Hepatocyte (in vitro differentiated cells): ENCODE results near the gene RTL9. TPM values are rescaled to one million over a fixed set of nuclear protein-coding genes. Genes with fewer than 3 reads are reported as not detected.

Experiments
- DNase-seq: peaks from one replicate; pipeline ENCODE4 v3.0.0-alpha.2; 2016; ENCODE audit warnings: low spot score
- H2AFZ ChIP-seq: fragments of 200-600 bp; sonication (generic); 2 replicates; pipeline ENCODE4 v1.6.0; 2016; ENCODE audit warnings: antibody characterized with exemption, mild to moderate bottlenecking
- H3K27ac ChIP-seq: fragments of 200-600 bp; sonication (generic); 2 replicates; pipeline ENCODE4 v1.5.1; 2016; ENCODE audit warnings: mild to moderate bottlenecking
- H3K27me3 ChIP-seq: fragments of 200-600 bp; sonication (generic); 2 replicates; pipeline ENCODE4 v1.6.1; 2016
- H3K36me3 ChIP-seq: fragments of 200-600 bp; sonication (generic); replicated peaks from 2 replicates; pipeline ENCODE4 v1.5.1; 2016; ENCODE audit warnings: low read depth; ENCODE audit not compliant: insufficient read depth
- H3K4me1 ChIP-seq: fragments of 200-600 bp; sonication (generic); 2 replicates; pipeline ENCODE4 v1.5.1; 2016; ENCODE audit warnings: mild to moderate bottlenecking, moderate library complexity; ENCODE audit not compliant: insufficient read depth
- H3K4me2 ChIP-seq: fragments of 200-600 bp; sonication (generic); 2 replicates; pipeline ENCODE4 v1.6.0; 2016
- H3K4me3 ChIP-seq: fragments of 200-600 bp; sonication (generic); 2 replicates; pipeline ENCODE4 v1.5.1; 2016; ENCODE audit warnings: mild to moderate bottlenecking
- H3K79me2 ChIP-seq: fragments of 200-600 bp; sonication (generic); 2 replicates; pipeline ENCODE4 v1.6.0; 2017; ENCODE audit warnings: mild to moderate bottlenecking
- H3K9me2 ChIP-seq: fragments of 200-600 bp; sonication (generic); replicated peaks from 2 replicates; pipeline ENCODE4 v1.6.0; 2017; ENCODE audit warnings: mild to moderate bottlenecking; ENCODE audit not compliant: insufficient read depth
- H3K9me3 ChIP-seq: fragments of 200-600 bp; sonication (generic); 2 replicates; pipeline ENCODE4 v1.5.1; 2016; ENCODE audit warnings: low read depth, mild to moderate bottlenecking
- H4K20me1 ChIP-seq: fragments of 200-600 bp; sonication (generic); 2 replicates; pipeline ENCODE4 v1.6.0; 2016; ENCODE audit warnings: mild to moderate bottlenecking; ENCODE audit not compliant: insufficient read depth, poor library complexity, severe bottlenecking
- CTCF ChIP-seq: fragments of 200-600 bp; sonication (generic); IDR thresholded peaks from 2 replicates; pipeline ENCODE4 v1.5.1; 2016; ENCODE audit warnings: antibody characterized with exemption, mild to moderate bottlenecking; ENCODE audit not compliant: poor library complexity
- EZH2 ChIP-seq: fragments of 200-600 bp; sonication (generic); IDR thresholded peaks from 2 replicates; pipeline ENCODE4 v1.6.1; 2016; ENCODE audit warnings: antibody characterized with exemption, mild to moderate bottlenecking, borderline replicate concordance
- EZH2phosphoT487 ChIP-seq: fragments of 200-600 bp; sonication (generic); IDR thresholded peaks from one replicate; pipeline ENCODE4 v1.6.1; 2018; ENCODE audit warnings: antibody characterized with exemption, mild to moderate bottlenecking, low read depth, moderate library complexity; ENCODE audit not compliant: unreplicated experiment, severe bottlenecking
- WGBS: methylation state at CpG from one replicate; pipeline ENCODE4 v1.1.6; 2016; ENCODE audit warnings: low lambda C conversion rate; ENCODE audit errors: missing lambda C conversion rate; 5-methylcytosine and 5-hydroxymethylcytosine counted together
- polyA plus RNA-seq: library from polyadenylated mRNA; unstranded; fragments of >200 nt; fragmentation: Nextera tagmentation; extraction: Ambion mirVana; gene quantifications from 2 replicates; pipeline ENCODE4 v1.2.1, GENCODE V29; 2016
- total RNA-seq: library from RNA; depleted of rRNA; stranded (reverse); fragments of >200 nt; gene quantifications from 2 replicates; pipeline ENCODE4 v1.2.3, GENCODE V29; 2014

Gene RTL9
- total and polyA plus RNA-seq, 2 experiments from 2014 or later = 0.65 to 2.9 TPM

- Histone ChIP-seq H3K79me2 (no peaks in the 10 kb centered on the region), H4K20me1 (no peaks in the 10 kb centered on the region), H3K9me3 (no peaks in the 10 kb centered on the region), H3K27me3 (no peaks in the 10 kb centered on the region), H3K4me3 (no peak overlapping the region), H3K4me1 (no peaks in the 10 kb centered on the region), H3K27ac (no peak overlapping the region), H2AFZ (no peak overlapping the region), H3K9me2 (no peaks in the 10 kb centered on the region), H3K36me3 (no peaks in the 10 kb centered on the region), H3K4me2 (no peak overlapping the region)
- DNase-seq = no peak
- TF ChIP-seq EZH2 = no peak
- no peak for TF ChIP-seq CTCF
- TF ChIP-seq EZH2phosphoT487 = no peak
These were observed 32.4 kb downstream of the RTL9 start for GRCh38 chrX:110391086-110391485.

- no peaks in the 10 kb centered on the region for H3K79me2 ChIP-seq
- H4K20me1 ChIP-seq = no peaks in the 10 kb centered on the region
- 61% methylated on average over 2 of the region's 2 CpGs for WGBS
- H3K4me3 ChIP-seq = no peak overlapping the region
- peak overlapping the region; percentile 71 for H3K27ac ChIP-seq
- no peaks in the 10 kb centered on the region for H3K4me1 ChIP-seq
- no peak overlapping the region for H2AFZ ChIP-seq
- TF ChIP-seq CTCF = no peak
- TF ChIP-seq EZH2 = no peak
- no peak for TF ChIP-seq EZH2phosphoT487
- no peaks in the 10 kb centered on the region for H3K9me3 ChIP-seq
- DNase-seq = peak; percentile 39
- H3K36me3 ChIP-seq = no peaks in the 10 kb centered on the region
- H3K9me2 ChIP-seq = no peaks in the 10 kb centered on the region
- no peak overlapping the region for H3K4me2 ChIP-seq
- H3K27me3 ChIP-seq = no peaks in the 10 kb centered on the region
These were observed 36.0 kb downstream of the RTL9 start for GRCh38 chrX:110394651-110395050.

- Histone ChIP-seq H3K4me2 (no peak overlapping the region), H3K27me3 (no peaks in the 10 kb centered on the region), H4K20me1 (no peaks in the 10 kb centered on the region), H3K4me3 (no peak overlapping the region), H3K36me3 (no peaks in the 10 kb centered on the region), H2AFZ (no peak overlapping the region), H3K79me2 (no peaks in the 10 kb centered on the region), H3K9me2 (no peaks in the 10 kb centered on the region), H3K4me1 (no peaks in the 10 kb centered on the region), H3K27ac (peak overlapping the region; percentile 71), H3K9me3 (no peaks in the 10 kb centered on the region)
- TF ChIP-seq CTCF (no peak), EZH2phosphoT487 (no peak), EZH2 (no peak)
- DNase-seq = no peak
- WGBS = 85% methylated on average over 1 of the region's 1 CpG
These were observed 37.2 kb downstream of the RTL9 start for GRCh38 chrX:110395877-110396276.

GRCh38 chrX:110396735-110397134 is 38.1 kb downstream of the RTL9 start:
- H3K27me3 ChIP-seq = no peaks in the 10 kb centered on the region
- H2AFZ ChIP-seq = no peak overlapping the region
- H3K79me2 ChIP-seq = no peaks in the 10 kb centered on the region
- no peak for DNase-seq
- TF ChIP-seq EZH2 (no peak), CTCF (no peak), EZH2phosphoT487 (no peak)
- no peaks in the 10 kb centered on the region for H4K20me1 ChIP-seq
- H3K9me3 ChIP-seq = no peaks in the 10 kb centered on the region
- H3K4me3 ChIP-seq = no peak overlapping the region
- 45% methylated on average over 4 of the region's 4 CpGs for WGBS
- peak overlapping the region; percentile 54 for H3K27ac ChIP-seq
- H3K4me1 ChIP-seq = no peaks in the 10 kb centered on the region
- no peaks in the 10 kb centered on the region for H3K36me3 ChIP-seq
- H3K4me2 ChIP-seq = no peak overlapping the region
- H3K9me2 ChIP-seq = no peaks in the 10 kb centered on the region
